HL-60 (cell line): ENCODE data around the gene POLD2.
A peak's percentile ranks its signal among the peaks of the same experiment; 100 is the strongest.

ENCODE experiments used
- DNase-seq, 2 experiments: peaks; one replicate each; pipeline ENCODE4 v3.0.0-alpha.2; 2010 to 2020; ENCODE audit warnings: low read depth in 1 of 2, low spot score in 1 of 2
- H3K27ac ChIP-seq: fragments of 250-450 bp; sonication (Bioruptor Pico); replicated peaks from 2 replicates; pipeline ENCODE4 v1.5.1; 2020; ENCODE audit warnings: mild to moderate bottlenecking, moderate library complexity
- H3K27me3 ChIP-seq: fragments of 250-450 bp; sonication (Bioruptor Pico); 2 replicates; pipeline ENCODE4 v1.5.1; 2021; ENCODE audit warnings: mild to moderate bottlenecking, moderate library complexity; ENCODE audit not compliant: insufficient read depth, poor library complexity, severe bottlenecking
- H3K4me3 ChIP-seq: replicated peaks from 2 replicates; pipeline ENCODE4 v1.5.1; 2011; ENCODE audit warnings: mild to moderate bottlenecking, control low read depth, low read length; ENCODE audit not compliant: insufficient read depth
- GABPA ChIP-seq: IDR thresholded peaks from 2 replicates; pipeline ENCODE4 v1.6.1; 2012; ENCODE audit warnings: low read depth
- POLR2AphosphoS5 ChIP-seq: IDR thresholded peaks from 2 replicates; pipeline ENCODE4 v1.6.1; 2012; ENCODE audit warnings: low read depth
- REST ChIP-seq: IDR thresholded peaks from 2 replicates; pipeline ENCODE4 v1.6.1; 2012; ENCODE audit warnings: low read depth; ENCODE audit not compliant: insufficient replicate concordance
- SPI1 ChIP-seq: IDR thresholded peaks from 2 replicates; pipeline ENCODE4 v1.6.1; 2012; ENCODE audit warnings: low read depth, mild to moderate bottlenecking, borderline replicate concordance
- TF ChIP-seq, protein P1 (sequence below): IDR thresholded peaks from one replicate; pipeline ENCODE4 v1.5.1; 2011; ENCODE audit warnings: low read length, control low read depth, inconsistent platforms; ENCODE audit not compliant: insufficient read depth

POLD2 gene

GRCh38 chr7:44167920-44168319 lies 44.6 kb upstream of the POLD2 start:
- TF ChIP-seq REST (no peak), SPI1 (peak; percentile 12; the same call in 1 of the 2 replicates)
- peak in 1 of 2 experiments; percentile 22 for DNase-seq
- no peak overlapping the region for H3K27ac ChIP-seq
- no peak overlapping the region for H3K4me3 ChIP-seq
- no peaks in the 10 kb centered on the region for H3K27me3 ChIP-seq

DNA sequence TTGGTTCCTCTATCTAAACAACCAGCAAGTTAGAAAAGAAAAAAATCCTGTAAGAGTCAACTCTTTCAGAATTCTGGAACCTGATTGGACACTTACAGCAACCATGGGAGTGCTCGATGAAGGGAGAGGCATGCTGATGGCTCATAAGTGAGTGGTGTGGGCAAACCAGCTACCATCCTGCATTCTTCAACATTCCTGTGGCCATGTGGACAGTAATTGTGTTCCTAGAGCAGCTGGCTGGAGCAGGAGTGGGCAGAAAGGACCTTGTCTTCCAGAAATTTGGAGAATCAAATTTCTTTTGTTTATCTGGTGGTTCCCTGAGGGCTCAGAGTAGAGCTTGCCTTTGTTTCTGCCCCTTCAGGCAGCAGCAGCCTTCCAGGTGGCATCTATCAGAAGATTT lies 40.2 kb upstream of the POLD2 start:
- DNase-seq: no peak
- H3K27ac ChIP-seq: no peak overlapping the region
- H3K4me3 ChIP-seq: no peak overlapping the region
- H3K27me3 ChIP-seq: no peaks in the 10 kb centered on the region
- no peak for TF ChIP-seq POLR2AphosphoS5
- no peak for TF ChIP-seq SPI1
- TF ChIP-seq, protein P1, sequence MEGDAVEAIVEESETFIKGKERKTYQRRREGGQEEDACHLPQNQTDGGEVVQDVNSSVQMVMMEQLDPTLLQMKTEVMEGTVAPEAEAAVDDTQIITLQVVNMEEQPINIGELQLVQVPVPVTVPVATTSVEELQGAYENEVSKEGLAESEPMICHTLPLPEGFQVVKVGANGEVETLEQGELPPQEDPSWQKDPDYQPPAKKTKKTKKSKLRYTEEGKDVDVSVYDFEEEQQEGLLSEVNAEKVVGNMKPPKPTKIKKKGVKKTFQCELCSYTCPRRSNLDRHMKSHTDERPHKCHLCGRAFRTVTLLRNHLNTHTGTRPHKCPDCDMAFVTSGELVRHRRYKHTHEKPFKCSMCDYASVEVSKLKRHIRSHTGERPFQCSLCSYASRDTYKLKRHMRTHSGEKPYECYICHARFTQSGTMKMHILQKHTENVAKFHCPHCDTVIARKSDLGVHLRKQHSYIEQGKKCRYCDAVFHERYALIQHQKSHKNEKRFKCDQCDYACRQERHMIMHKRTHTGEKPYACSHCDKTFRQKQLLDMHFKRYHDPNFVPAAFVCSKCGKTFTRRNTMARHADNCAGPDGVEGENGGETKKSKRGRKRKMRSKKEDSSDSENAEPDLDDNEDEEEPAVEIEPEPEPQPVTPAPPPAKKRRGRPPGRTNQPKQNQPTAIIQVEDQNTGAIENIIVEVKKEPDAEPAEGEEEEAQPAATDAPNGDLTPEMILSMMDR: no peak
- no peak for TF ChIP-seq GABPA
- no peak for TF ChIP-seq REST

GRCh38 chr7:44162785-44163395 lies 39.5 kb upstream of the POLD2 start:
- H3K4me3 ChIP-seq: no peak overlapping the region
- no peak overlapping the region for H3K27ac ChIP-seq
- no peaks in the 10 kb centered on the region for H3K27me3 ChIP-seq
- TF ChIP-seq, protein P1: no peak
- no peak for TF ChIP-seq GABPA
- no peak for TF ChIP-seq REST
- TF ChIP-seq SPI1: no peak
- TF ChIP-seq POLR2AphosphoS5: no peak
- no peak for DNase-seq
